ENCODE measurements around the gene NSUN4.
"Not testable (repeated sequence)": the region's sequence is repeated elsewhere in the genome, so short reads cannot be mapped to it uniquely, and the experiment has no call there.

GRCh38 chr1:46319301-46319700, 21.3 kb upstream of the NSUN4 start:
- TF ChIP-seq CTCF (IDR thresholded peaks at IDR 0.05 in 8 of 11, conservative IDR thresholded peaks at IDR 0.05 in 3 of 11); POLR2AphosphoS5 (IDR thresholded peaks at IDR 0.05): not testable (repeated sequence)

Data from spleen (tissue), 7 donors.